Fibroblast of skin of right biceps (primary cell): ENCODE measurements around the gene RGSL1.
"Not testable (repeated sequence)": the region's sequence is repeated elsewhere in the genome, so short reads cannot be mapped to it uniquely, and the experiment has no call there.

ENCODE experiments used
- DNase-seq: peaks from one replicate; pipeline ENCODE4 v3.0.0-alpha.2; 2013

The RGSL1 gene

GRCh38 chr1:182447124-182447523, 2.8 kb upstream of the RGSL1 start:
- not testable (repeated sequence) for DNase-seq

DNA sequence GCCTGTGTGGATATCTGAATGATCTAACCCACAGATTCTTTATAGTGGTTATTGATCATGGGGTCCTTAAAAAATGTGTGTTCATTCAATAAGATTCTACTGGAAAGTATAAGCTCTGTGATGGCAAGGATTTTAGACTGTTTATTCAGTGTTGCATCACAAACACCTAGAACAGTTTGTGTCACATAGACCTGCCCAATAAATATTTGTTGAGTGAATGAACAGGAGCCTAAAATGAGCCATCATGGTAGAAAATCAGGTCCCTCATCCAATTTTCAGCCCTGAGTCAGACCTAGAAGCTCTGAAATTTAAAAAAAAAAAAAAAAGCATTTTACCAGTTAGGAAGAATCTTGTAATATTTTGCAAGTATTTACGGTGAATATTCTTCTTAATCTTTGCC, 2.3 kb upstream of the RGSL1 start:
- DNase-seq, result no peak

DNA sequence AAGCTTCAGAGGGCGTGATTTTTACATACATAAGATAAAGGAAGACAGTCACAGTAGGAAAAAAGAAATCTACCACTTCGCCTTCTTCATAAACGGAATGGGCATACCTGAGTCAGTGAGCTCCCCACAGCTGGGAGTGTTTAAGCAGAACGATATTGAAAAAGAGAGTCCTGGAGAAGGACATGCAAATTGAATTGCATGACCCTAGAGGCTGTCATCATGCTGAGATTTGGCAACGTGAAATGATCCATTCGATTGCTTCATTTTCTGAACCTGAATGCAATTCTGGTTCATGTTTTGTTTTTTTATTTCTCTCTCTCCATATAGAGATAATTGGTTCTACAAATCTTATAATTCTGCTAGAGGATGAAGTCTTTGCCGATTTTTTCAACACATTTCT, 3.7 kb downstream of the RGSL1 start:
- no peak for DNase-seq

DNA sequence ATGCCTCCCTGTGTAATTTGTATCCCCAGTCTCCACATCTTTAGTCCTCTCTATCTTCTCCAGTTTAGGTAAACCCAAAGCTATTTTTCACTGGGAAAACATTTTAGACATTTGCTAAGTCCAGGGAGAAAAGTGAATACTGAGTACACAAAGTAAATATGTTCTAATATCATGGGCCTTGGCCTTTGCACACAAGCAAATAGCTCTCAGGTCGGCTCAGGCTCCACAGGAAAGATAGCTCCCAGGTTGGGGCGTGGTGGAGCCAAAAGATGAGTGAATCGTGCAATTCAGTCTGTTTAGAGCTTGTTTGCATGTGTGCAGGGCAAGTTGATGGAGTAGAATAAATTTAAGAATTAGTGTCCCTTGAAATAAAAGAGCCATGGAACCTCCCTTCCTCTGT, 7.9 kb downstream of the RGSL1 start:
- DNase-seq, result no peak

- no peak for DNase-seq
These were observed 10.0 kb downstream of the RGSL1 start for GRCh38 chr1:182459949-182460348.

- DNase-seq, result peak; percentile 5
These were observed 10.6 kb downstream of the RGSL1 start for GRCh38 chr1:182460550-182460951.

DNA sequence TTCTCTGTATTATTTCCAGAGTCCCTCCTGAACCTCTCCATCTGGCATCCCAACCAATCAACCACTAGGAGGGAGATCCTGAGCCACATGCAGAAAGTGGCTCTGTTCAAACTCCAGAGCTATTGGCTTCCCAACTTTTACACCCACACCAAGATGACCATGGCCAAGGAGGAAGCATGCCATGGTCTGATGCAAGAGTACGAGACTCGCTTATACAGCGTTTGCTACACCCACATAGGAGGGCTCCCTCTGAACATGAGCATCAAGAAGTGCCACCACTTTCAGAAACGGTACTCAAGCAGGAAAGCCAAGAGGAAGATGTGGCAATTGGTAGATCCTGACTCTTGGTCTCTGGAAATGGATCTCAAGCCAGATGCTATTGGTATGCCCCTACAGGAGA, 23.6 kb downstream of the RGSL1 start:
- DNase-seq, result no peak

- no peak for DNase-seq
These were observed 26.7 kb downstream of the RGSL1 start for GRCh38 chr1:182476625-182477024.

DNA sequence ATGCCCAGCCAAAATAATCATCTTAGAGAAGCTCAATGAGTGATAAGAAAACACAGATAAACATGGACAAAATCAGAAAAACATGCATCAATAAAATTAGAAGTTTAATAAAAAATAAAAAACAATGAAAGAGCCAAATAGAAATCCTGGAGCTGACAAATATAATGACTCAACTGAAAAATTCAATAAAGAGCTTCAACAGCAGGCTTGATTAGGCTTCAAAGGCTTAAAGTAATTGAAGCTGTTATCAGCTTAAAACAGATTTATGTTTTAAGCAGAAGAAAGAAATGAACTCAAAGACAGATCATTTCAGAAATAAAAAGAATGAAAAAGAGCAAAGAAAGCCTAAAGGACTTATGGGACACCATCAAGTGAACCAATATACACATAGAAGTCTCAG, 28.3 kb downstream of the RGSL1 start:
- DNase-seq, result no peak

DNA sequence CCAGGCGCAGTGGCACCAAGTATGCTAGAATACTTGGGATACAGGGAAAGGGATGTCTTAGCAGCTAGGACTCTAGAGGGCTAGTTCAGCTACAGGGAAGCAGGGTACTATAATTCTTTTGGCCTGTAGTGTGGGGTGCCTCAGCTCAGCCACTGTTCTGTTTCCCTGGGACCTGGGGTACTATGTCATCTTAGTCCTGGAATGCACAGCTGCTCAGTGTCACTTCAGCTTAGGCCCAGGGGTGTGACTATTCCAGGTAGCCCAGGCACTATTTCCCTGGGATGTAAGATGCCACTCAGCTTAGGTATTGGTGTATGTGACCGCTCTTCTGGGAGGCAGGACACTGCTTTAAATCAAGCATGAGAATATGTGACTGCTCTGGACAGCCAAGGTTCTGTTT, 34.1 kb downstream of the RGSL1 start:
- no peak for DNase-seq

DNA sequence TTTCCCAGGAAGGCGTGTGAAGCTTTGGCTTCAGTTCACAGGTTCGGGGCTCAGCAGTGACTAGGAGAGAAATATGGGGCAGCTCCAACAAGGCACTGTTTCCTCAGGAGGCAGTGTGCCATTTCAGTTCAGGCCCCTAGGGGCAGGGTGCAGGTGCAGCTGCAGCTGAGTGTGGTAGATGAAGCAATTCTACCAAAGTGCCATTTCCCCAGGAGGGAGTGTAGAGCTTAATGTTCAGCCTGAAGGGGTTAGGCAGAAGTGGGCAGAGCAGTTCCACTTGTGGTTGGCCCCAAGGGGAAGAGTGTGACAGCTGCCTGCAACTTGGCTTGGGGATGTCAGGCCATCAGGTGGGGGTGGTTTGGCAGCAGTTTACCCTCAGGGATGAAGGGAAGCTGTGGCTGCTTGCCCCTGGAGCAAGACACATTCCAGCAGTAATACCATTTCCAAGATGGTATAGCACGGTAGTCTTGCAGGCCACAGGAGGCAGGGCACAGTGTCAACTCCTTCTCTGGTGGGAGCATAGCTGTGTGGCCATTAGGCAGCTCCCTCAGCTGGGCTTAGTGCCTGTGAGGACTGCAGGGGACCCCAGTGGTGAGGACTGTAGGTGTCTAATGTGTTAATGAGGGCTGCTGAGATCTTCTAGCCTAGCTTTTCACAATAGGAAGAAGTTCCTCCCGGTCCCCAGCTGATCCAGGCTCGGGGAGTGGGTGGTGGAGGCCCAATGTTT, 34.7 kb downstream of the RGSL1 start:
- no peak for DNase-seq

DNA sequence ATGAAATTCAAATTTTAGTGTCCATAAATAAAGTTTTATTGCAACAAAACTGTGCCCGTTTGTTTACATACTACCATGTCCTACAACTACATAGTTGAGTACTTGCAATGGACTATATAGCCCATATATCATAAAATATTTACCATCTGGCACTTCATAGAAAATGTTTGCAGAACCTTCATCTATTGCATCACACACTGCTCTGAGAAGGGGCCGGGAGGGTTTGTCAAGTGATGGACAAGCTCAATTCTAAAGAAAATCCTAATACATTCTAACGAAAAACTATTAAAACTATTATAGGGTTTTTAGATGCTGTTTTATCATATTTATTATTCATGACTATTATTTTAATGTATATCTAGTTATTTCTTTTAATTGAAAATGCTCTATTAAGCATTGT, 35.9 kb downstream of the RGSL1 start:
- DNase-seq, result no peak

DNA sequence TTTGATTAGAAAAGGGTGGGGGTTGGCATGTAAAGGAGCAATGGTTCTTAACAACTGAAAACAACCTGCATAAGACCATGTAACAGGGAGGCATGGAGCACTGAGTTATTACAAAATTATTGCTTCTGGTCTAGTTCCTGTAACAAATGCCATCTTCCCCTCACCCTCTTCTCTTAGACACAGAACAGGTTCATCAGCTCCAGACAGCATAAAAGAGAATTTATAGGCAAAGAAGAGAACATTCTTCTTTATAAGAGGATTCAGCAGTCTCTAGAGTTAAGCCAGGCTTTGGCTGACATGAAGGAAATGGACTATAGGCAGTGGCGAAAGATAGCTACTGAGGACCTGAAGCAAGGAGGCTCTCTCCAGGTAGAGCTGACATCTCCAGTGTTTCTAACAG, 38.9 kb downstream of the RGSL1 start:
- DNase-seq, result no peak

GRCh38 chr1:182493063-182493462, 43.1 kb downstream of the RGSL1 start:
- no peak for DNase-seq

GRCh38 chr1:182495002-182495401, 45.1 kb downstream of the RGSL1 start:
- DNase-seq, result no peak

DNA sequence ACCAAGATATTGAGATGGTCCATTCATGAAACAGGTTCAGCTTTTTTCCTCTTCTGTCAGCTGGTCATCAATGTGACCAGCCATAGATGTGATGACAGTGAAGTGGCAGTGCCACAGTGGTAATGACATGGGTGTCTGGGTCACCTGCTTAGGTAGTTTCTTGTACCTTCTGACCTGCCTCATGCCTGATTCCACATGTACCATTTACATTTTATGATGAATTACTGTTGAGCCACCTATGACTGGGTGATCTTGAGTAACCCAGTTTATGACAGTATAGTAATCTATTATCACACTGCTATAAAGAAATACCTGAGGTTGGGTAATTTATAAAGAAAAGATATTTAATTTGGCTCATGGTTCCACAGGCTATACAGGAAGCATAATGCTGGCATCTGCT, 45.7 kb downstream of the RGSL1 start:
- no peak for DNase-seq

- no peak for DNase-seq
These were observed 57.7 kb downstream of the RGSL1 start for GRCh38 chr1:182507685-182508084.

GRCh38 chr1:182515556-182515955, 65.6 kb downstream of the RGSL1 start:
- DNase-seq, result no peak

DNA sequence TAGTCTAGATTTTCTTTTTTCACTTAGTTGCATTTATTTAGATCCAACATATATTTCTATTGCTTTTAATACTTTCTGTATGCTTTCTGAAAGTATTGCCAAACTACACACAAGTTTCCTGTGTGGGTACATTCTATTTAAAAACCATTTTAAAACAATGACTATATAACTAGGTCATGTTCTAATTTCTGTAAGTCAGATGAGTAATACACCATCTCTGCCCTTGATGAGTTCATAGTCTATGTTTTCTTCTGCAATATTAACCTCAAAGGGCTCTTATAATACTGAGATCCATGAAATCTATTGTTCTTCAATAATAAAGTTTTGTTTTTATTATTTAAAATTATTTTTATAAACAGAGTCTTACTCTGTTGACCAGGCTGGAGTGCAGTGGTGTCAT, 70.8 kb downstream of the RGSL1 start:
- DNase-seq, result peak; percentile 6

DNA sequence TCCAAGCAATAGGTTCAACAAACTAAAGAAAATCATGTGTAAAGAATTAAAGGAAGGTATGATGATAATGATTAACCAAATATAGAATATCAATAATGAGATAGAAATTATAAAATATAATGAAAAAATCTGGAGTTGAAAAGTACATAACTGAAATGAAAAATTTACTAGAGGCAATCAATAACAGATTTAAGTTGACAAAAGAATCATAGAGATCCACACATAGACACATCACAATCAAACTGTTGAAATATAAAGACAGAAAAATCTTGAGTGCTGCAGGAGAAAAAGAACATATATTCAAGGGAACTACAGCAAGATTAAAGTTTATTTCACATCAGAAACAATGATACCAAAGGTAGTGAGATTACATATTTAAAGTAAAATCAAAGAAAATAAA, 75.4 kb downstream of the RGSL1 start:
- DNase-seq, result no peak

- no peak for DNase-seq
These were observed 77.7 kb downstream of the RGSL1 start for GRCh38 chr1:182527680-182528079.

GRCh38 chr1:182528206-182528605, 78.3 kb downstream of the RGSL1 start:
- not testable (repeated sequence) for DNase-seq

DNA sequence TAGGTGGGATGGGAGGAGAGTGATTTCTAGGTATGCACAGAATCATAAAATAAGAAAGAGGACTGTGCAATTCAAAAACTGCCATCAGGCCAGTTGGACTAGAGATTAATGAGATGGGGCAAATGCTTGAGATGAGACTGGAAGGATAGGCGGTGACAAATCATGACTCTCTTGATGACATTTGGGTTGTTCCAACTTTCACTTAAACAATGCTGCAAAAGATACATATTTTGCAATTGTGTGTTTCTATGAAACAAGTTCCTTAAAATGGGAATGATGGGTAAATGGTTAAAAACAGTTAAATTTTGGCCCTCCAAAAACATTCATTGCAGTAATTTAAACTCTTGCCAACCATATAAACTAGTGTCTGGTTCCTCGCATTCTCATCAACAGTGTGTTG, 84.0 kb downstream of the RGSL1 start:
- no peak for DNase-seq

GRCh38 chr1:182549346-182549745, 99.4 kb downstream of the RGSL1 start:
- no peak for DNase-seq

GRCh38 chr1:182549811-182550210, 99.9 kb downstream of the RGSL1 start:
- DNase-seq, result no peak

- no peak for DNase-seq
These were observed 102.6 kb downstream of the RGSL1 start for GRCh38 chr1:182552527-182552926.
